BJ (cell line): ENCODE data around the gene CITED2. TPM values are rescaled to one million over a fixed set of nuclear protein-coding genes. Genes with fewer than 3 reads are reported as not detected.
"Not testable (repeated sequence)": the region's sequence is repeated elsewhere in the genome, so short reads cannot be mapped to it uniquely, and the experiment has no call there.

Experiments
- CTCF ChIA-PET: fragments of 350-600 bp; formaldehyde crosslinking; extraction: SDS; loops from one replicate; lab custom pipeline; 2021; ENCODE audit warnings: antibody characterized with exemption, inconsistent platforms; lab: Yijun Ruan, JAX
- POLR2A ChIA-PET: fragments of 300-600 bp; sonication (Branson Sonifier 250); formaldehyde crosslinking; extraction: SDS; loops from one replicate; lab custom pipeline; 2021; ENCODE audit warnings: antibody characterized with exemption; lab: Charles Lee
- DNase-seq: peaks from one replicate; pipeline ENCODE4 v3.0.0-alpha.2; 2011; ENCODE audit warnings: low read depth
- H3K27me3 ChIP-seq: 2 replicates; pipeline ENCODE4 v1.6.0; 2011; ENCODE audit warnings: low read length; ENCODE audit not compliant: control insufficient read depth, insufficient read depth
- H3K36me3 ChIP-seq: 2 replicates; pipeline ENCODE4 v1.5.1; 2011; ENCODE audit warnings: low read length; ENCODE audit not compliant: control insufficient read depth, insufficient read depth
- H3K4me3 ChIP-seq: 2 replicates; pipeline ENCODE4 v1.5.1; 2011; ENCODE audit warnings: low read depth, mild to moderate bottlenecking, control low read depth, low read length
- polyA plus RNA-seq: library from polyadenylated mRNA; depleted of rRNA; stranded (reverse); fragments of >200 nt; gene quantifications from 2 replicates; pipeline ENCODE4 v1.2.3, GENCODE V29; 2011
- TF ChIP-seq, protein P1 (sequence below): IDR thresholded peaks from 2 replicates; pipeline ENCODE4 v1.5.1; 2011; ENCODE audit warnings: low read depth, mild to moderate bottlenecking, control low read depth, inconsistent platforms, low read length, moderate library complexity; ENCODE audit not compliant: insufficient read depth

The CITED2 gene
- polyA plus RNA-seq, 1 experiment, result 707 TPM

DNA sequence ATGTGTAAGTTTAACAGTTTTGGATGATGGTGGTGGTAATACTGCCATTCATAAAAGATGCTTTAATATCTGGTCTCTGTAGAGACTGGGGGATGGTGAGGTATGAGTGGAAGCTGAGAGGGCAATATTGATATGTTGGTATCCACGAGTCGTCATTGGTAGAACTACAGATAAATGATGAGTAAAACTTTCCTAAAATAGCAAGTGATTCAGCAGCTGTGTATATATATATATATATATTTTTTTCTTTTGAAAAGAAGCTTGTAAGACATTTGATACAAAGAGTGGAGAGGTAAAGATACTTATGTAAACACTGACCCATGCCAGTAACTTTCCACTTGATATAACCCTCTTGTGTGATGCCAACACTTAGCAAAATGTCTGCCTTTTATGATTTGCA is 41.7 kb upstream of the CITED2 start:
- no peak for DNase-seq
- Histone ChIP-seq H3K4me3 (no peak overlapping the region), H3K27me3 (no peaks in the 10 kb centered on the region), H3K36me3 (no peaks in the 10 kb centered on the region)
- ChIA-PET POLR2A (no interaction called here), CTCF (interaction anchor here (1.2 kb wide), 1 partner anchor 12 kb away, joined by 3 read pairs; no protein-coding TSS in a partner anchor)
- TF ChIP-seq, protein P1, sequence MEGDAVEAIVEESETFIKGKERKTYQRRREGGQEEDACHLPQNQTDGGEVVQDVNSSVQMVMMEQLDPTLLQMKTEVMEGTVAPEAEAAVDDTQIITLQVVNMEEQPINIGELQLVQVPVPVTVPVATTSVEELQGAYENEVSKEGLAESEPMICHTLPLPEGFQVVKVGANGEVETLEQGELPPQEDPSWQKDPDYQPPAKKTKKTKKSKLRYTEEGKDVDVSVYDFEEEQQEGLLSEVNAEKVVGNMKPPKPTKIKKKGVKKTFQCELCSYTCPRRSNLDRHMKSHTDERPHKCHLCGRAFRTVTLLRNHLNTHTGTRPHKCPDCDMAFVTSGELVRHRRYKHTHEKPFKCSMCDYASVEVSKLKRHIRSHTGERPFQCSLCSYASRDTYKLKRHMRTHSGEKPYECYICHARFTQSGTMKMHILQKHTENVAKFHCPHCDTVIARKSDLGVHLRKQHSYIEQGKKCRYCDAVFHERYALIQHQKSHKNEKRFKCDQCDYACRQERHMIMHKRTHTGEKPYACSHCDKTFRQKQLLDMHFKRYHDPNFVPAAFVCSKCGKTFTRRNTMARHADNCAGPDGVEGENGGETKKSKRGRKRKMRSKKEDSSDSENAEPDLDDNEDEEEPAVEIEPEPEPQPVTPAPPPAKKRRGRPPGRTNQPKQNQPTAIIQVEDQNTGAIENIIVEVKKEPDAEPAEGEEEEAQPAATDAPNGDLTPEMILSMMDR, result no peak

DNA sequence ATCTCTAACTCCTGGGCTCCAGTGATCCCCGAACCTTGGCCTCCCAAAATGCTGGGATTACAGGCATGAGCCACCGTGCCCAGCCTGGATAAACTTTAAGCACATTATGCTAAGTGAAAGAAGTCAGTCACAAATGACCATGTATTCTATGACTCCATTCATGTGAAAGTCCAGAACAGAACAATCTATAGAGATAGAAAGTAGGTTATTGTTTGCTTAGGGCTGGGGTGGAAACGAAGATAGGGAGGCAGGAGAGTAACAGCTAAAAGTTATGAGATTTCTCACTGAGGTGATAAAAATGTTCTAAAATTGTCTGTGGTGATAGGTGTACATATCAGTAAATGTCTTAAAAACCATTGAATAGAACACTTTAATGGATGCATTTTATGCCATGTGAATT is 40.9 kb upstream of the CITED2 start:
- no peak for DNase-seq
- ChIA-PET POLR2A (no interaction called here), CTCF (no interaction called here)
- TF ChIP-seq, protein P1, result no peak
- no peak overlapping the region for H3K4me3 ChIP-seq
- H3K36me3 ChIP-seq, result no peaks in the 10 kb centered on the region
- H3K27me3 ChIP-seq, result no peaks in the 10 kb centered on the region

DNA sequence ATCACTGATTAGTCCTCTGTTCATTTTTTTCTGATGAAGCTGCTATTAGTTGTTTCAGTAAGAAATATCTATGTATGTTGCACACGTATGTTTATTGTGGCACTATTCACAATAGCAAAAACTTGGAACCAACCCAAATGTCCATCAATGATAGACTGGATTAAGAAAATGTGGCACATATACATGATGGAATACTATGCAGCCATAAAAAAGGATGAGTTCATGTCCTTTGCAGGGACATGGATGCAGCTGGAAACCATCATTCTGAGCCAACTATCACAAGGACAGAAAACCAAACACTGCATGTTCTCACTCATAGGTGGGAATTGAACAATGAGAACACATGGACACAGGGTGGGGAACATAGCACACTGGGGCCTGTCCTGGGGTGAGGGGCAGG is 37.7 kb upstream of the CITED2 start:
- H3K27me3 ChIP-seq, CTCF ChIA-PET, POLR2A ChIA-PET, DNase-seq, H3K4me3 ChIP-seq, H3K36me3 ChIP-seq: not testable (repeated sequence)

DNA sequence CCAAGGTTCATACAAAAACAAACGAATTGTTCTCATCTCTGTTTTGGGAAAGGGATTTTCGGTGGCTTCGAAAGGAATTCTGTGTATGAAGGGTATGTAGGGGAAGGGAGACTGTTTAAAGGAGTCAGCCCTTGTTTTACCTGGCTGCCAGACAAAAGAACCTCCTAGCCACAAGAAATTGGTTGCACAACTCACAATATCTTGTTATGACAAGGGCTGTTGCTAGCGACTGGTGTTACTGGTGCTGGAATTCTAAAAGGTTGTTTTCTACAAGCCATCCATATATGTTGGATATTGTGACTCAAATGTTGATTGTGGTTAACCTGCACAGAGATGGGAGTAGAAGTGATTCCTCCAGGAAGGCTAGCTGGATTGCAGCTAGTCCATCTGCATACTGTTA is 34.6 kb upstream of the CITED2 start:
- peak; percentile 48 for DNase-seq
- POLR2A ChIA-PET, result no interaction called here
- no peak overlapping the region for H3K4me3 ChIP-seq
- H3K36me3 ChIP-seq, result no peaks in the 10 kb centered on the region
- TF ChIP-seq, protein P1, result no peak
- CTCF ChIA-PET, result no interaction called here
- H3K27me3 ChIP-seq, result no peaks in the 10 kb centered on the region

DNA sequence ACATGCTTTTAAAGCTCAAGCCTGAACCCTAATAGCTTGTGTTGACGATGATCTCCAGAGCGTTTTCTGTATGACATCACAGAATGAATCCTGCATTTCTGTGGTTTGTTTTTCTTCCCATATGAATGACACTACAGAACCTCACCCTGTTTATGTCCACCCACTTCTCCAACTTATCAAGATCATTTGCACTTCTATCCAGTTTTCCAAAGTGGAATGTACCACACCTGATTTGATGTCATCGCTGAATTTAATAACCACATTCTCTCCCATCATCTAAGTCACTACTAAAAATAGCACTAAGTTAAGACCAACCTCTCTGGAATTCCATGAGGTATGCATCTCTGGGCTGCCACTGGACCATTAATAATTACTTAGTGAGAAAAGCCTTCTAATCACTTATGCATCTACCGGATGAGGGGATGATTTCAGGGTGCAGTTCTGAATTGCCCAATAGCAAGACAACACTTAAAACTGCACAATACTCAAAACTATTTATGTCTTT is 33.3 kb upstream of the CITED2 start:
- Histone ChIP-seq H3K27me3 (no peaks in the 10 kb centered on the region), H3K36me3 (no peaks in the 10 kb centered on the region), H3K4me3 (no peak overlapping the region)
- POLR2A ChIA-PET, result interaction anchor here (0.6 to 2.0 kb wide), 8 partner anchors 15 to 767 kb away, joined by 3 to 27 read pairs (median 4); partner anchors contain the start of gene CITED2
- DNase-seq, result peak; percentile 100
- TF ChIP-seq, protein P1, result no peak
- CTCF ChIA-PET, result interaction anchor here (1.2 kb wide), 1 partner anchor 29 kb away, joined by 3 read pairs; no protein-coding TSS in a partner anchor
